Endothelial cell of hepatic sinusoid (primary cell): ENCODE results near the gene KCND3.

Experiments used
- in situ Hi-C: cut with HindIII; loops from 2 replicates; pipeline ENCODE4 v1.10.0; 2017; ENCODE audit warnings: low sequenced_read_pairs

KCND3 gene

DNA sequence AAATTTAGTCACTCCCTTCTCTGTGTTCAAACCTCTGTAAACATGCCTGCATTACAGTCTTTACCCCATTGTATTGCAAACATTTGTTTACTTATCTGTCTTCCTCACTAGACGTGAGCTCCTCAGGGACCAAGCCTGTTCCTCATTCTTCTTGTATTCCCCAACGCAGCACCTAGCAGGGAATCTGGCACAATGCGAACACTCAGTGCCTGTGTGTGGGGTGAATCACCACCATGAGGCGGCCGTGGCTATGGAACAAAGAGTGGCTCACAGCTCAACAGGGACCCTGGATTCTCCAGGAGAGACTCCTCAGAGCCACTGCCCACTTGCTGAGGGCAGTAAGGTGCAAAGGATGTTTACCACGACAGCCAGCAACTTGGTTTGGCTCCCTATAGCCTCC, 137.9 kb downstream of the KCND3 start:
- in situ Hi-C loops = no loop called here

DNA sequence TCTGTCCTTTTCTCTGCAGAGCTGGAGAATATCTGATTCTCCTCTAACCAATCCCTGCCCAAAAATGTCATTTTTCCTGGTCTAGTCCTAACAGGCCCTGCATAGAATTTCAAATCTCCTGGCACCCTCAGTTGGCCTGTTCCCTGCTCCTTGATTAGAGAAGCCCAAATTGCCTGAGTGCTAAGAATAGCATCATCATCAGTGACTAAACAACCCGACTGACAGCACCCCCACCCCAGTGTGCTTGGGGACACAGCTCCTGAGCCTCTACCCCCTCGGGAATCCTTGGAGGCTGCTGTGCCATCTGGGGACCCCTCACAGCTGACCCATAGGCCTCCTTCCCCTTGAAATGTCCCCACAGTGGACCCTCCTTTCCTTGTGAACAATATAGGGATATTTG, 139.4 kb downstream of the KCND3 start:
- in situ Hi-C loops = no loop called here

DNA sequence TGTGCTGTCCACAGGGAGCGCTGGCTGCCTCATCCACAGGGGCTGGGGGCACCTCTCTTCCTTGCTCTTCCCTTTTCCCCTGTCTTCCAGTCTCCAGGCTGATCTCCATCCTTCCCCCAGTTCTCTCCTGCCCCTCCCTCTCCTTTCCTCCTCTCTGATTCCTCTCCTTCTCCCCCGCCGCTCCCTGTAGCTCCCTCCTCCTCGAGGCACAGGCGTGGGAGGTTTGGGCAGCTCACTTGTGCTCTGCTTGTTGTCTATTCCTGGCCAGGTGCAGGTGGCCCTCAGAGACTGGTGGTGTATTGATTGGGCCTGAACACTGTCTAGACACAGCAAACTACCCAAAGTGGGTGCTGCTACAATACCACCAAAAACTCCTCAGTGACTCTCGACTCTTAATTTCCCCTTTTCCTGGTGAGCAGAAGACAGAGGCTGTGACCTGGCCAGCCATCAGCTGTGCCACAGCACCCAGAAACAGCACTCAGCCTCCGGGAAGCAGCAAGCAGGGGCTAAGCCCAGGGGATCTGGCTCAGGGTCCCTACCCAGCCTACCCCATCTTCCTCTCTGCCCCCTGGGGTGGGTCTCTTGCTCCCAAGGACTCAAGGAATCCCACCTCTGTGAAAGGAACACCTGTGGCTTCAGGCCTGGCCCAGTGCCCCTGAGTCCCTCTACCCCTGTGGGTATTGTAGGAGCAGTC, 140.5 kb downstream of the KCND3 start:
- in situ Hi-C loops = no loop called here

DNA sequence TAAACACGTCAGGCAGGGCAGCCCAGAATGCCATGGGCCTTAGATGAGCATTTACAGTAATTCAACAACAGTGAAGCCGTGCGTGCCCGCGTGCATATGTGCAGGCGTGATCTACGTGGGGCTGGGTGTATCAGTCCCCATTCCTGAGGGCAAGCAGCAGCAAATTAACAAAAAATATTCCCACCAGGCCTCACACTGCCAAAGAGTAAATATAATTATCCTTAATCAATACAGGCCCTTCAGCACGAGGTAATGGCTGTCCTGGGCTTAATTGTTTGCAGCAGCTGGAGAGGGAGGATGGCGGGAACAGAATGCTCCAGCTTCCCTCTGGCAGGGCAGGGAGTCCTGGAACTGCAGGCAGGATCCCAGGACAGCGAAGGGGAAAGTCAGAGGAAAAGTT, 142.0 kb downstream of the KCND3 start:
- in situ Hi-C loops = no loop called here

DNA sequence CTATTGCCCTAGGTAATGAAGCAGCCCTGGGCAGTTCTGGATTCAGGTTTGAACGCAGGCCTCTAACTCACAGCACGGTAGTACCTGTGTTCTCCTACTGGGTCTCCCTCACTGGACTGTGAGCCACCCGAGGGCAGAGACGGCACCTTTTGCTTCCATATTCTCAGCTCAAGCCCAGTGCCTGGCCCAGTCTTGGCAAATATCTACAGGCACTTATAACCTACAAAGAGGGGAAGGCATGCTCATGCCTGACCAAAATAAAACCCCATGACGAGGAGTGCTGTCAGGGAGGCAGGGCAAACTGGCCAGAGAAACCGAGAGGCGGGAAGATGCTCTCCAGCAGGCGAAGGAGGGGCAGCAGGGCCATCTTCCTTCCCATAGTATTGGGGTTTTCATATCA, 142.6 kb downstream of the KCND3 start:
- in situ Hi-C loops = no loop called here

DNA sequence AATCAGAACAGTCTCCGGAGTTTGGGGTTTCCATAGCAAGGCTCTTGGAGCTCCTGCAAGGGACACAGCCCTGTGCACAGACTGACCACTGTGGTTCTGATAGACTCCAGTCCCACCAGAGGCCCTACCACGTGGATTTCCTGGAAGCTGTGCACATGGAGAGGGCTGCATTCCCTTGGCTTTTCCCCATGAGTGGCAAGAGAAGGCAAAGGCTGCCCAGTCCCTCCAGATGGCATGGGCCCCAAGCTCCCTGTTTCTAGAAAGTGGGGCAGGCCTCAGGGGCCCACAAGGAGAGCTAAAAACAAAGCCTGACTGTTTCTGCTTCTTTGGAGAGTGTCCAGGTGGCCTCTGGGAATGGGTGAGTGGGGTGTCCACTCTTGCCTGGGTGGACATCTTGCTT, 146.3 kb downstream of the KCND3 start:
- in situ Hi-C loops = no loop called here

DNA sequence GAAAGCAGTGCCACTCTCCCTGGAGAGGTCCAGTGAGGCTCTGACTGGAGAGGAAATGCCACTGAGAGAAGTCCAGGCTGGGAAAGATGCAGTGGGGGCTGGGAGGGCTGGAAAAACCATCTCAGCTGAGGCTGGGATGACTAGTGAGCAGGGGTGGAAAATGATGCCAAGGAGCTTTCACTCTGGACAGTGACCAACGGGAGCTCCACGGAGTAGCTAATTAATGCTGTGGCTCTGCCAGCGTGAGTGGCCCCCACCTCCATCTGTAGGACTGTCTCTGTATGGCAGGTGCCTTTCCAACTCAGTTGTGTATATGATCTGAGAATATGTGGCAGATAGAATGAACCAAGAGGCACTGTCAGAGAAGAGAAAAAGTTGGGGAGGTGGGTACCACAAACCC, 147.1 kb downstream of the KCND3 start:
- in situ Hi-C loops = no loop called here

DNA sequence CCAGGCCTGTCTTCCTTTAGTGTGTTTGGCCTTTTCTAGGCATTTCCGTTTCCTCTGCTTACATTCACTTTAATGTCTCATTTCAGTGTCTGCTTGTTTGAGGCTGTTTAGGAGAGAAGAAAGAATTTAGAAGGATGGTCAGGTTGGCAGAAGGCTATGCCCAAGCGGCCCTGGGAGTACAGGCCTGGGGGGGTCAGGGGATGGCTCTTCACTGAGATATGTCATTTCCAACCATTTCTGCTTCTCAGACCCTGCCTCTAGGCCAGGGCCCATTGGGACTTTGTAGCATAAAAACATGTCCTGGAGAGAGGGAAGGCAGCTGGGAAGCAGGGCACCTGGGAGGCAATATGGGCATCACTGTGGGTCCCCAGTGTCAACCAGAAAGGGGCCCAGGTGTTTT, 147.7 kb downstream of the KCND3 start:
- in situ Hi-C loops = no loop called here

DNA sequence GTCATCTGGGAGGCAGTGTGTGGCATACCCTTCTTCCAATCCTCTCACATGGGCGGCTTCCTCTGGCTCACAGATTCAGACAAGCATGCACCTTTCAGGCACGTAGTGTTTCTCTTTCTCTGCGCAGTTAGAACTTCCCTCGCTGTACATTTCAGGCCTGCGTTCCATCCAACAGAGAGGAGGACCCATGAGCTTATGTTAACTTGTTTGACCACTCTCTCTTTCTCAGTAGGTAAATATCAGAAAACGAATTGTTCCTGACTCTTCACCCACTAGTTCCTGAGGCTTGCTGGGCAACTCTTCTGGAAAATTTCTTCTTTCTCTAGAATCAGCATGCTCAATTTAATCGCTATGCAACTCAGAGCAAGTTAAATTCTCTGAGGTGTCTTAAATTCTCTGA, 148.3 kb downstream of the KCND3 start:
- in situ Hi-C loops = no loop called here

DNA sequence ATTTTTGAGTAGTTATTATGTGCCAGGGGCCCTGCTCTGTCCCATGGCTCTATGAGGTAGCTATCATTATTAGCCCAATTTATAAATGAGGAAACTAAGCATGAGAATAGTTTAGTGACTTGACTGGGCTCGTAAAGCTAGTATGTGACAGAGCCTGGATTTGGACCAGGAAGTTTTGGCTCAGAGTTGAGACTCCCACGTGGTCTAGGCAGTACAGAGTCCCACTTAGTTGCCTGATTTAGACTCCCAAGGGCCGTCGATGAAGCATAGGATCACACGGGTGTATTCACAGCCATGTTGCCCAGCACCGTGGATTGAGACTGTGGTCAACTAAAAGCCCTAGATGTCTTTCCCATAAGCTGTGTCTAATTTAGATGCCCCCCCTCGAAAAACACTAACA, 152.1 kb downstream of the KCND3 start:
- in situ Hi-C loops = no loop called here

DNA sequence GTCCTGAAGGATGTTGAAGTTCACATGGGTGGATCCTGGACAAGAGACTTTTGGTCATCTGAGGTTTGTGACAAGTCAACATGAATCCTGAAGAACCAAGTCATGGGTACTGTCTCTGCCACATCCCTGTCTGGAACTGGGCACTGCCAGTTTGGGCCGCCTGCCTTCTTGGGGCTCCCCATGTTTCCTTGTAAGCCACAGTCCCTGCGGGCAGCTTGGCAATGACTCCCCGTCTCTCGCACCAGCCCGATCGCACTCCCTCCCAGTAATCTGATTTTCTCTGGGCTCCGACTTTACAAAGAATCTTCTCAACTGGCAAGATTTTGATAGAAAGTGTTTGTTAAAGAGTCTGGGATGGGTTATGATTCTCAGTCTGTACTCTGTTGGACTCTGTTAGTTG, 153.4 kb downstream of the KCND3 start:
- in situ Hi-C loops = no loop called here

DNA sequence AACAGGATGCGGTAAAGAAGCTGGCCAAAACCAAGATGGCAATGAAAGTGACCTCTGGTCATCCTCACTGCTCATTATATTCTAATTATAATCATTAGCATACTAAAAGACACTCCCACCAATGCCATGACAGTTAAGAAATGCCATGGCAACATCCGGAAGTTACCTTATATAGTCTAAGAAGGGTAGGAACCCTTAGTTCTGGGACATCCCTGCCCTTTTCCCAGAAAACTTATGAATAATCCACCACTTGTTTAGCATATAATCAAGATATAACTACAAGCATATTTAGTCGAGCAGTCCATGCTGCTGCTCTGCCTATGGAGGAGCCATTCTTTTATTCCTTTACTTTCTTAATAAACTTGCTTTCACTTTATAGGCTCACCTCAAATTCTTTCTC, 154.0 kb downstream of the KCND3 start:
- in situ Hi-C loops = no loop called here

DNA sequence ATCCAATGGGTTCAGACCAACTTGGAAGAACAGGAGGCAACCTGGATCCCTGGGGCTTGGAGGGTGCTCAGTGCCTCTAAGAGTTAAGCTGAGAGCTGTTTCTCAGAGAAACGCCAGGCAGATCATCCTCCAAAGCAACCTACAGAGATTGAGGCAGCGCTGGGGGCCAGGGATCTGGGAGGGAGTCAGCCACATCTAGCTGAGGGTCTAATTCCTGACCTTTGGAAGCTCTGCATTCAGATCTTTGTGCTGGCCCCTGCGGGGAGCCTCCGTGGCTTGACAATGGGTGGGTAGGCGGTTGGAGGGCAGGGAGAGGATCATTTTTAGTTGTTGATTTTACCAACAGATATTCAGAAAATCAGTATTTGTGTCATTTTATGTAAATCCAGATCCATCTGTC, 154.5 kb downstream of the KCND3 start:
- in situ Hi-C loops = no loop called here

DNA sequence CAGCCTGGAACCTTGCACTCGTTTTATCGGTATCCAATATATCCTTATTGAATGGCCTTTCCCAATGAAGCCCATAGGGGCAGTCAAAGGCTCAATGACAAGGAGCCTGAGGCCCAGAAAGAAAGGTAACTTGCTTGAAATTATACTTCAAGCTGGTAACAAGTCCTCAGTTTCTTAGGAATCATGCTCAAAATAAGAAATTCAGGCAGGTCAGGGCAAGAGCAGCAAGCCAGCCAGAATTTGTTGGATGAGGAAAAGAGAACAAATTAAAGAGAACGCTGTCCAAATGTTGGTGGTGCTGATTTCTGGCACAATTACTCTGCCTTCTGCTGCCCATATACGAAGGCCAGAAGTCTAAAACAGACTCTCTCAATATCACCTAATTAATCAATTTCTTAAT, 156.1 kb downstream of the KCND3 start:
- in situ Hi-C loops = no loop called here

DNA sequence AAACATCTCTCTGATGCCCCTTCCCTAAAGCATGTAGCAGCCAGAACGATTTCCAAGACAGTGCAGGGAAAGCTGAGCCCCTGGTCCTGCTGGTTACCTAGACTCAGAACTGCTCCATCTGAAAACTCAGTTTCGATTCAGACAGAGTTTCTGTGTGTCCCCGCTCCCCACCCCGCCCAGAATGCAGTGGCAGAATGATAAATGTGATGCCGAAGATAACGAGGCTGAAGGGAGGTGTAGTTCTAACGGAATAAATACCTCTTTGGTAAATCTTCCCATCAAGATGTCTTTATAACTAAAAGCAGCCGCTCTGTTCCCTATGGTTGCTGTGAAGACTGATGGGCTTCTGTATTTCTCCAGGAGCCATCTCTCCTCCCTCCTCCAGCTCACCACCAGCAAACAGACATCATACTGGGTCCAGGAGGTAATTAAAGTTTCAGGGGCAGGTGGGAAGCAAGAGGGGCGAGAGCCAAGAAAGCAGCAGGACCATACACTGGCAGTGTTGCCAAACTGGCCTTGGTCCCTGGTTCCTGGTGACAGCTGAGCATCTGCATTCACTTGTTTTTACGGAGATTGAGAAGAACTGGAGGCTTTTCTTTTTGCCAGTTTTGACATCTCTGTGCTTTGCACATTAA, 156.8 kb downstream of the KCND3 start:
- in situ Hi-C loops = no loop called here

DNA sequence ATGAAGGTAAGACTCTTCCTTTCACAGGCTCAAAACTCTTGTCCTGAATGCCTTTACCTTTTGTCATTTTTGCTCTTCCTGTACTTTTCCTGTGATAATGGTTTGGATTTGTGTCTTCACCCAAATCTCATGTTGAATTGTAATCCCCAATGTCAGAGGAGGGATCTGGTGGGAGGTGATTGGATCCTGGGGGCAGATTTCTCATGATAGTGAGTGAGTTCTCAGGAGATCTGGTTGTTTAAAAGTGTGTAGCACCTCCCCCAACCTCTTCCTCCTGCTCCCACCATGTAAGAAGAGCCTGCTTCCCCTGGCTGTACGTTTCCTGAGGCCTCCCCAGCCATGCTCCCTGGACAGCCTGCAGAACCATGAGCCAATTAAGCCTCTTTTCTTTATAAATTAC, 158.3 kb downstream of the KCND3 start:
- in situ Hi-C loops = no loop called here

DNA sequence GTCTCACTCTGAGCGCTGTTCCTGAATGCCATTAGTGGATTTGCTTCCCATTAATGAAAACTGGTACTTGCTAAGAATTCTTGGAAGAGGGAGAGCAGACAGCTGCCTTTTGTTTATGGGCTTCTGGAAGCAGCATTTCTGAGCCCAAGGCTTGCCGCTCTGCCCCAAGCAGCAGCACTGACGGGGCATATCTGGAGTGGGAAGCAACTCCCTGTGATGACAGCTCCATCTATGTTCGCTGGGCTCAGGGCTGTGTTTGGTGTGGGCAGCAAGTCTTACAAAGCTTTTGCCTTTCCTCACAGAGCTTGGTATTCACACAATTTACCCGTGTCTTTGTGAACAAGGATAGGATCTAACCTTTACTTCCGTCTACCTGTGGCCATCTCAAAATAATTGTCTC, 161.5 kb downstream of the KCND3 start:
- in situ Hi-C loops = no loop called here

DNA sequence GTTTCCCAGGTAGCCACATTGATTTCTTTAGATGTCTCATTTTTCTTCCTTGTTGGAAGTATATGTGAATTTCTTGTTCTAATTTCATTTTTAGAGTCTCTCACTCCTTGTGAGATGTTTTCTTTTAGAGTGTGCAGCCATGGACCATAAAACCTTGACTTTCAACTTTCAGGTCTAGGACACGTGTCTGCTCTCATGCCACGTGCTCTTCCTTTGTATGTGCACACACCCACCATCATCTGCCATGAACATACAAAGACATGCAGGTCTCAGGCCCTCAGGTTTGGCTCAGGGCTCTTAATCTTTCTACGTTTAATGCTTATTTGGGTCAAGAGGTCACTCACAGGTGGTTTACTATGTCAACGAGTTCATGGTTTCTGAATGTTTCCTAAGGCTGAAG, 163.2 kb downstream of the KCND3 start:
- in situ Hi-C loops = no loop called here

DNA sequence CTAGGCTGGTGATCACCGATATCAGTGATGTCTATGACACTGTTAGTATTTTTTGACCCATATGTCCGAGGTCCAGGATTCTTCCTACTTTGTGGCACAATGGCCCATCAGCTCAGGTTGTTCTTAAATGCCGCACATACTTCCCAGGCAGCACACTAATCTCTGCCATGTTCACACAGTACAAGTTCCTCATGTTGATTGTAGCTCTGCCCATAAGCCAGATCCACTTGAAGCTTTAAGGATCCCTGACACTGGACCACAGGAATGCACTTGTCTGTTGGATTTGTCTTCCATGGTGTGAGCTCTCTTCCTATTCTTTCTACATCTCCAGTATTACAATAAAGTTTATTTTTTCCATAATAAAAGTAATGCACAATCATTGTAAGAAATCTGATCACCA, 164.3 kb downstream of the KCND3 start:
- in situ Hi-C loops = no loop called here

DNA sequence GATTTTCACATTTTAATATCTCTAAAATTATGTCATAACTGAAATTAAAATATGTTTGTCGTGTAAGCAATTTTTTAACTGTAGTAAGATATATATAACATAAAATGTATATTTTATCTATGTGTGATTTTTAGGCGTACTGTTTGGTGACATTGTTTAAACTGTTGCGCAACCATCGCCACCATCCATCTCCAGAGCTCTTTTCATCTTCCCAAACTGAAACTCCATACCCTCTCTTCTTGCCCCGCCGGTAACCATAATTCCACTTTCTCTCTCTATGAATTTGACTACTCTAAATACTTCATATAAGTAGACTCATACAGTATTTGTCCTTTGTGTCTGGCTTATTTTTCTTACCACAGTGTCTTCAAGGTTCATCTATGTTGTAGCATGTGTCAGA, 167.3 kb downstream of the KCND3 start:
- in situ Hi-C loops = no loop called here

DNA sequence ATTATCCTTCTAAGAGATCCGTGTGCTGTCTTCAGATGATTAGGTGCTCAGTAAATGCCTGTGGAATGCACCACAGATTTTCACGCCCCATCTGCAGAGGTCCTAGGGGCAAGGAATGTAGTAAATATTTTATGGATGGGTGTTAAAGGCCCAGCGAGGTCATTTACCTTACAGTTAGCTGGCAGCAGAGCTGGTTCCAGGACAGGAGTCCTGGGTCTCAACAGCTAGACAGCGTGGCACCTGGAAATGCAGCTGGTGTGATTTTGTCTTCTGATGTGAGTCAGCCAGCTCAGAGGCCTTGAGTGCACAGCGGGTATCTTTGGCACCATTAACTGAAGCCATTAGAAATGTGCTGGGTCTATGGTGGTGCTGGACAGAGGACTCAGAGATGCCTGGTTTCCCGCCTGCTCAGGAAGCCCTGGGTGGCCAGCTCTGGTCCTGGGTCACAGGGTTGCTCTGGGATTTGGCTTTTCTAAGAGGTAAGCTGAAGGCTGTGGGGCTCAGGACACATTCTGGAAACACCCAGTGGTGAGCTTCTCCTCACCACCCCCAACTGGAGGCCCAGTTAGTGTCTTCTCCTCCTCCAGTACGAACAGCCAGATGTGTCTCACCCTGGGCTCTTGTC, 168.2 kb downstream of the KCND3 start:
- in situ Hi-C loops = no loop called here

DNA sequence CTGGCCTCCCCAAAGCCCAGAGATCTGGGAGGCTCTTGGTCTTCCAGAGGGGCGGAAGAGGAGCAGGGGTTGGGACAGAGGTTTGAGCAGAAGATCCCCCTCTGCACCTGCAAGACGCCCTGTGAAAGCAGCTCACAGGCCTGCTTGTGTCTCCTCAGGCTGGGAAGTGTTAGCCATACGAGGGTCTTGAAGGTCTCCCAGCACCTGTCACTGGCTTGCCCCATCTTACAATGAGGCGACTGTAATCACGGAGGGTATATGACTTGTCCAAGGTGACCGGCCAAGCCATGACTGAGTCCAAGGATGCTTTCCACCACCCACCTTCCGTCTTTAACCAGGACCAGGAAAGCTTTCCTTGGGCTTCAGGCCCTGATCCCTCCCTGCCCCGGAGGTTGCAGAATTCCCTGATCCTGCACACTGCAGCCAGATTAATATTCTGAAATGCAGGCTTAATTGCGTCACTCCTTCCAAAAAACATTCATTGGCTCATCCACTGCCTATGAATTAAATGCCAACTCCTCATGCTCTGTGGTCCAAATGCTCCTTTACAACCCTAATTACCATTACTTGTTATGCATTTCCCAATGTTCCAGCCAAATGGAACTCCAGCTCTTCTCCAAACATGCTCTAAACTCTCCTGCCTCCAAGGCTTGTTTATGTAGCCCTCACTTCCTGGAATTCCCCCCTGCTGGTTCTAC, 169.8 kb downstream of the KCND3 start:
- in situ Hi-C loops = loop anchor here (5.0 kb wide), 1 partner anchor 53 kb away; no protein-coding TSS in a partner anchor
